Activated T-helper 9 cell treated with anti-CD3 and anti-CD28 coated beads, Interleukin-2, amount 50 U/mL, for 16 hours (primary cell): ENCODE measurements around the gene CBS.
"Not testable (repeated sequence)": the region's sequence is repeated elsewhere in the genome, so short reads cannot be mapped to it uniquely, and the experiment has no call there.

Source experiments
- DNase-seq: peaks from one replicate; pipeline ENCODE4 v3.0.0-alpha.2; 2020; ENCODE audit warnings: low read depth

CBS gene

DNA sequence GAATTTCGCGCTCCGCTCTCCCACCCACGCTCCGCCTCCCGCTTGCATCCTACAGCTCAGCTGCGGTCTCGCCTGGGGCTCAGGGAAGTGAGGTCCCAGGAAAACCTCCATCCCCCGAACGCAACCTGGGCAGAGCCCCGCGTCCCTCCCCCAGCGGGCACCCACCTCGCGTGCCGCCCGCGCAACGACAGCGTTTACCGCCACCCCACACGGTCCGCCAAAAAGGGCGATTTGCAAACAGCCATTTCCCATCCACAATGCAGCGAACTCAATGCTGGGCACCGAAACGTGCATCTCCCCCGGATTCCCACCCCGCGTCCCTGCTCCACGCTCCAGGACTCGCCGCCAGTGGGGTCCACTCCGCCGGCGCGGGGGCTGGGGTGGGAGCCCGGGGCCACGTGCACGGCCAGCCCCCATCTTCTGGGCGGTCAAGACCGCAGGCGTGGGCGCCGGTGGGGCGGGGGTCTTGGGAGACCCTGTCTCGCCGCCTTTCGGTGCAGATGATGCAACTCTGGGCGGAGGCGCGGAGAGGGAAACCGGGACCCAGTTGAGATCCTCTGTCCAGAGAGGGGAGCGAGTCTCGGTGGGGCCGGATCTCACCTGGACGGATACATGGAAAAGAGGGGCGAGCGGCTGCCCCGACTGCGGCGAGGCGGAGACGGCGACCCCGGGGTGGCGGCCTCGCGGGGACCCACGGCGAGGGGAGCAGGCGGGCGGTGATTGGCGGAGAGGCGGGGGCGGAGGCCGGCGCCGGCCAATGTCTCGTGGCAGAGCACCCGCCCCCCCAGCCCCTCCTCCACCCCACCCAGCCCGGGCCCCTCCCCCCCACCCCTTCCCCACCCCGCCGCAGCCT lies at the start of gene CBS:
Gene CBS (minus strand): TSS at position 666 of the 853 bp plus-strand sequence. CDS start 3,642 bp downstream, outside the sequence.
- DNase-seq, result not testable (repeated sequence)

- not testable (repeated sequence) for DNase-seq
Observed at GRCh38 chr21:43115956-43116355, 40.3 kb upstream of the CBS start.

DNA sequence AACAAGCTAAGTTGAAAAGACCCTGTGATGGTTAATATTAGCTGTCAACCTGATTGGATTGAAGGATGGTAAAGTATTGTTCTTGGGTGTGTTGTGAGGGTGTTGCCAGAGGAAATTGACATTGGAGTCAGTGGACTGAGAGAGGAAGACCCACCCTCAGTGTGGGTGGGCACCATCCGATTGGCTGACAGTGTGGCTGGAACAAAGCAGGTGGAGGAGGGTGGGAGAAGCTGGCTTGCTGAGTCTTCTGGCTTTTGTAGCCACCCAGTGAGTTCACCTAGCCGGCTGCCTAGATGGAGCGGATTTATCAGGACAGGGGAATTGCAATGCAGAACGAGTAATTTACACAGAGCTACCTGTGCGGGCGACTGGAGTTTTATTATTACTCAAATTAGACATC lies 38.8 kb upstream of the CBS start:
- DNase-seq, result not testable (repeated sequence)

DNA sequence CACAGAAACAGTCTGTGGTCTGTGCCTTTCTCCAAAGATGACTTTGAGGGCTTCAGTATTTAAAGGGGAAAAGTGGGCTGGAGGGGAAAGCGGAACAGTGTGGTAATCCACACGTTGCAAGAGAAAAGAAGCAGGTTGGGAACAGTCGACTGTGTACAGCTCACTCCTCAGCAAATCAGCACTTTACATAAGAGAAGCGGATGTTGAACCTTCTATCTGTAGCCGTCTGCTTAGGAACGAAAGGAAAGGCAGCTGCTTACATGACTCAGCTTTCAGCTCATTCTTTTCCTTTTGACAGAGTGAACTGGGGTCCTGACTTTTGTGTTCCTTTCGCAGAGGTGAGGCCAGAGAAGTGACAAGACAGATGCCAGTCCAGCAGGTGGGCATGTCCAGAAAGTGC lies 33.4 kb upstream of the CBS start:
- not testable (repeated sequence) for DNase-seq

DNA sequence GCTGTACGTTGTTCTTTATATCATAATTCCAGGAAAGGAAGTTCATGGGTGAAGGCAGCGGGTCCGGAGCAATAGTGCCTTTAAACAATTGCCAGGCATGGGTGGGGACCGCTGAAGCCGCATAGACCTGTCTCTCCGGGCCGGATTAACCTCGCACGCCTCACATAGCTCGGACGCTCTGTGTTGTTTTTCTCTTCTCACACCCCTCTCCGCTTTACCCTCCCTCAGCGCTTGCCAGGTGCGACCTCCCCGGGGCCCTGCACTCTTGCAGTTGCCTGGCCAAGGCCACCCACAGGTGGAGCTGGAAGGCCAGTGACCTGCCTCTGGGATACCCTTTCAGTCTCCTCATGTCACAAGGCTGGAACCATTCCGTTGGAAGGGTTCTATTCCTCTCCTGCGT lies 32.5 kb upstream of the CBS start:
- not testable (repeated sequence) for DNase-seq

- DNase-seq, result not testable (repeated sequence)
Observed at GRCh38 chr21:43107794-43108137, 32.1 kb upstream of the CBS start.

GRCh38 chr21:43106965-43107793 lies 31.5 kb upstream of the CBS start, which contains the start of gene U2AF1:
Gene U2AF1, minus strand, starts transcription at chr21:43107570. Its CDS starts 76 bp downstream, at chr21:43107494.
- DNase-seq, result not testable (repeated sequence)

- DNase-seq, result not testable (repeated sequence)
Observed at GRCh38 chr21:43104642-43105041, 29.0 kb upstream of the CBS start.

DNA sequence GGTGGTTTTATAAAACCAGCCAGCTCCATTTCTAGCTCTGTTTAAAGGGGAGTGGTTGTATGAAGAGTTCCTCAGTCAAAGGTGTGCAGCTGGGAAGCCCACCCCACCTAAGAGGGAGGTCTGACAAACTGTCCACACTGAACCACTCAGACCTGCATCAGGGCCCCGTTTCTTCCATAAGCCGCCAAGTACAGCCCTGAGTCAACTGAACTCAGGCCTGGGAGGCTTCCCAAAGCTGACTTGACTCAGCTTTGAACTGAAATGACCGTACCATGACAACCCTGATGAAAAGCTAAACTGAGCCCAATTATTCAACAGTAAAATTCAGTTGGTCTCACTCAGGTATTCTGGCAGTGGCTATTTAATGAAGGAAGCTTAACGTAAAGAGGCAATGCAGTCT lies 26.6 kb upstream of the CBS start:
- not testable (repeated sequence) for DNase-seq

- DNase-seq, result not testable (repeated sequence)
Observed at GRCh38 chr21:43101676-43102075, 26.0 kb upstream of the CBS start.

DNA sequence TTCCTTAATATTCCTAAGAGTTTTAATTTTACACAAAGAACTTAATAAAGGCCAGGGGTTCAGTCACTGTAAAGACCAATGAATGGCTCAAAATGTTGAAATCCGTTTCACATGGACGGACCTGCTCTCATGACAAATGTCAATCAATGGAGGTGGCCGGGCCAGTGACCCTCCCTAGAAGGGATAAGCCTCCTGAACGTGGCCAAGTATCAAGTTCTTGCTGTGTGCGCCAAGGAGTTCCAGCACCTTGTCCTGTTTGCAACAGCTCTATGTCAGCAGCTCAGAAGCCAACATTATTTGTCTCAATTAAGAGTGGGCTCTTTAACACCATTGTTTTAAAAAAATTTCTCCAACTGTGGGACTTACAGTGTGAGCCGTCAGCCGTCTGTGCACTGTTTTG lies 25.4 kb upstream of the CBS start:
- not testable (repeated sequence) for DNase-seq

- not testable (repeated sequence) for DNase-seq
Observed at GRCh38 chr21:43091979-43092614, 16.5 kb upstream of the CBS start.

GRCh38 chr21:43090947-43091346 lies 15.3 kb upstream of the CBS start:
- DNase-seq, result not testable (repeated sequence)

GRCh38 chr21:43089463-43089862 lies 13.8 kb upstream of the CBS start:
- DNase-seq, result not testable (repeated sequence)

- DNase-seq, result not testable (repeated sequence)
Observed at GRCh38 chr21:43082587-43083300, 7.1 kb upstream of the CBS start.

GRCh38 chr21:43076643-43077042 lies 1.0 kb upstream of the CBS start:
- DNase-seq, result not testable (repeated sequence)

GRCh38 chr21:43076023-43076637 lies 495 bp upstream of the CBS start:
- not testable (repeated sequence) for DNase-seq

- DNase-seq, result not testable (repeated sequence)
Observed at GRCh38 chr21:43074401-43075169, 1.1 kb downstream of the CBS start.

- DNase-seq, result not testable (repeated sequence)
Observed at GRCh38 chr21:43072742-43073141, 2.9 kb downstream of the CBS start.

DNA sequence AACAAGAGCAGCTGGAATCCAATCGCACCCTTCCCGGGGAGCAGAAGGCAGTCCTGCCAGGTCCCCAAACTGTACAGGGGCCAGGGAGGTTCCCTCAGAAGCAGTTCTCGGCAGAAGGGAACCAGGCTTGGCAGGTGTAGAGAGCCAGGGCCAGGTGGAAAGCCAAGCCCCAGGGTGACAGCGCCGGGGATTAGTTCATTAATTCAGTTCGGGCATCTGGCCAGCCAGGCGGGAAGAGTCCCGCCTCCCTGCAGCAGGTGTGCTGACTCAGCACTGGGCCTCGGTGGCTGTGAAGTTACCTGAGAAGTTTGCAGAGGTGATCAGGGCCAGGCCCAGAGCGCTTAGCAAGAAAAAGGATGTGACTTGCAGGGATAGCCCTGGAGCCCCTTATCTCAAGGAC lies 6.0 kb downstream of the CBS start:
- DNase-seq, result not testable (repeated sequence)
